ENCODE measurements around the gene TMEM63C.

Gene TMEM63C

GRCh38 chr14:77271113-77271710 is 89.6 kb downstream of the TMEM63C start, which contains the start of gene NGB:
TSS of gene NGB (minus strand) at chr14:77271206. CDS start at chr14:77270937, 269 bp downstream.
- no peak for ATAC-seq
- TF ChIP-seq ESRRG (CRISPR knock-in tag; IDR thresholded peaks at IDR 0.05) (no peak), CSRNP3 (CRISPR knock-in tag; IDR thresholded peaks at IDR 0.05) (no peak), TCF4 (CRISPR knock-in tag; IDR thresholded peaks at IDR 0.05; ENCODE audit: borderline replicate concordance) (no peak), SNAI2 (CRISPR knock-in tag; IDR thresholded peaks at IDR 0.05) (no peak), ZNF8 (CRISPR knock-in tag; IDR thresholded peaks at IDR 0.05) (no peak), ZNF70 (CRISPR knock-in tag; IDR thresholded peaks at IDR 0.05) (no peak), PATZ1 (CRISPR knock-in tag; IDR thresholded peaks at IDR 0.05; ENCODE audit: borderline replicate concordance) (no peak), PPARA (CRISPR knock-in tag; IDR thresholded peaks at IDR 0.05; ENCODE audit: borderline replicate concordance) (no peak), ARNTL (CRISPR knock-in tag; IDR thresholded peaks at IDR 0.05; ENCODE audit: borderline replicate concordance, low read depth) (no peak), TOX (CRISPR knock-in tag; IDR thresholded peaks at IDR 0.05; ENCODE audit: borderline replicate concordance) (no peak), ZNF565 (CRISPR knock-in tag; conservative IDR thresholded peaks at IDR 0.05; ENCODE audit: low read depth) (no peak), ISL1 (CRISPR knock-in tag; IDR thresholded peaks at IDR 0.05) (no peak), OSR1 (CRISPR knock-in tag; IDR thresholded peaks at IDR 0.05) (no peak), ZFP30 (CRISPR knock-in tag; IDR thresholded peaks at IDR 0.05) (no peak)

- TF ChIP-seq ZC3H10 (CRISPR knock-in tag; IDR thresholded peaks at IDR 0.05), result no peak
- no peak for TF ChIP-seq TSHZ2 (CRISPR knock-in tag; IDR thresholded peaks at IDR 0.05)
- TF ChIP-seq SNAI2 (CRISPR knock-in tag; IDR thresholded peaks at IDR 0.05), result no peak
- TF ChIP-seq ISL1 (CRISPR knock-in tag; IDR thresholded peaks at IDR 0.05), result no peak
- no peak for TF ChIP-seq CREB5 (CRISPR knock-in tag; IDR thresholded peaks at IDR 0.05; ENCODE audit: low read depth)
- no peak for TF ChIP-seq BACH2 (CRISPR knock-in tag; IDR thresholded peaks at IDR 0.05; ENCODE audit: borderline replicate concordance)
- TF ChIP-seq ZFP30 (CRISPR knock-in tag; IDR thresholded peaks at IDR 0.05), result no peak
- TF ChIP-seq ZNF565 (CRISPR knock-in tag; conservative IDR thresholded peaks at IDR 0.05; ENCODE audit: low read depth), result no peak
- no peak for TF ChIP-seq POU6F1 (CRISPR knock-in tag; IDR thresholded peaks at IDR 0.05; ENCODE audit: borderline replicate concordance, low read depth)
- TF ChIP-seq CSDC2 (CRISPR knock-in tag; IDR thresholded peaks at IDR 0.05), result no peak
- no peak for TF ChIP-seq ESRRG (CRISPR knock-in tag; IDR thresholded peaks at IDR 0.05)
- no peak for TF ChIP-seq CSRNP3 (CRISPR knock-in tag; IDR thresholded peaks at IDR 0.05)
- TF ChIP-seq OSR1 (CRISPR knock-in tag; IDR thresholded peaks at IDR 0.05), result no peak
- no peak for TF ChIP-seq ARNTL (CRISPR knock-in tag; IDR thresholded peaks at IDR 0.05; ENCODE audit: borderline replicate concordance, low read depth)
- no peak for ATAC-seq
Measured at GRCh38 chr14:77272261-77272660, 90.7 kb downstream of the TMEM63C start.
